LNCaP clone FGC (cell line): ENCODE measurements around the gene MAP3K9.

Experiments used
- DNase-seq: peaks from one replicate; pipeline ENCODE4 v3.0.0-alpha.2; 2011; ENCODE audit warnings: low read depth
- H3K4me3 ChIP-seq: 2 replicates; pipeline ENCODE4 v1.5.1; 2011; ENCODE audit warnings: mild to moderate bottlenecking, low read depth, low read length, control low read depth
- TF ChIP-seq, protein P1 (sequence below): IDR thresholded peaks from 2 replicates; pipeline ENCODE4 v1.5.1; 2012; ENCODE audit warnings: mild to moderate bottlenecking; ENCODE audit not compliant: control insufficient read depth, insufficient read depth; ENCODE audit errors: extremely low read depth

MAP3K9 gene

GRCh38 chr14:70830998-70831781 is 21.9 kb upstream of the MAP3K9 start:
- no peak for DNase-seq
- H3K4me3 ChIP-seq: no peak overlapping the region
- TF ChIP-seq, protein P1, sequence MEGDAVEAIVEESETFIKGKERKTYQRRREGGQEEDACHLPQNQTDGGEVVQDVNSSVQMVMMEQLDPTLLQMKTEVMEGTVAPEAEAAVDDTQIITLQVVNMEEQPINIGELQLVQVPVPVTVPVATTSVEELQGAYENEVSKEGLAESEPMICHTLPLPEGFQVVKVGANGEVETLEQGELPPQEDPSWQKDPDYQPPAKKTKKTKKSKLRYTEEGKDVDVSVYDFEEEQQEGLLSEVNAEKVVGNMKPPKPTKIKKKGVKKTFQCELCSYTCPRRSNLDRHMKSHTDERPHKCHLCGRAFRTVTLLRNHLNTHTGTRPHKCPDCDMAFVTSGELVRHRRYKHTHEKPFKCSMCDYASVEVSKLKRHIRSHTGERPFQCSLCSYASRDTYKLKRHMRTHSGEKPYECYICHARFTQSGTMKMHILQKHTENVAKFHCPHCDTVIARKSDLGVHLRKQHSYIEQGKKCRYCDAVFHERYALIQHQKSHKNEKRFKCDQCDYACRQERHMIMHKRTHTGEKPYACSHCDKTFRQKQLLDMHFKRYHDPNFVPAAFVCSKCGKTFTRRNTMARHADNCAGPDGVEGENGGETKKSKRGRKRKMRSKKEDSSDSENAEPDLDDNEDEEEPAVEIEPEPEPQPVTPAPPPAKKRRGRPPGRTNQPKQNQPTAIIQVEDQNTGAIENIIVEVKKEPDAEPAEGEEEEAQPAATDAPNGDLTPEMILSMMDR: no peak

GRCh38 chr14:70828188-70828587 is 18.9 kb upstream of the MAP3K9 start:
- H3K4me3 ChIP-seq: no peak overlapping the region
- no peak for DNase-seq
- TF ChIP-seq, protein P1: no peak

DNA sequence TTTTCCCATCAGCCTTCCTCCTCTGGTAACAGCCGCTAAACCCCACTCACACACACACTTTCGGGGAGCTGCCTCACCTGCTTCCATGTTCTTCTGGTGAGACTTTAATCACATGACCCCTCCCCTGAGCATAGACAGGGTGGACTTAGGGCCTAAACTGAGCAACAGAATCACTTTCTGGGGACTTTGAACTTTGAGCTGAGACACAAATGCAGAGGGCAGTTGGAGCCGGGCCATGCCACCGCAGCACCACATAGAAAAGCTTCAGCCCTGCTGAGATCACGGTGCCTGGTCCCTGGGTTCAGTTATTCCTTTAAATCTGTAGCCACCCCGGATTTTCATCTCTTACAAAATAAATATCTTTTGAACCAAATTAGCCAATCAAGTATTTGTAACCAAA is 18.4 kb upstream of the MAP3K9 start:
- no peak for DNase-seq
- TF ChIP-seq, protein P1: no peak
- no peak overlapping the region for H3K4me3 ChIP-seq

- TF ChIP-seq, protein P1: peak; percentile 29; the same call in 1 of the 2 replicates
- H3K4me3 ChIP-seq: no peak overlapping the region
- DNase-seq: no peak
Measured at GRCh38 chr14:70827347-70827746, 18.0 kb upstream of the MAP3K9 start.

DNA sequence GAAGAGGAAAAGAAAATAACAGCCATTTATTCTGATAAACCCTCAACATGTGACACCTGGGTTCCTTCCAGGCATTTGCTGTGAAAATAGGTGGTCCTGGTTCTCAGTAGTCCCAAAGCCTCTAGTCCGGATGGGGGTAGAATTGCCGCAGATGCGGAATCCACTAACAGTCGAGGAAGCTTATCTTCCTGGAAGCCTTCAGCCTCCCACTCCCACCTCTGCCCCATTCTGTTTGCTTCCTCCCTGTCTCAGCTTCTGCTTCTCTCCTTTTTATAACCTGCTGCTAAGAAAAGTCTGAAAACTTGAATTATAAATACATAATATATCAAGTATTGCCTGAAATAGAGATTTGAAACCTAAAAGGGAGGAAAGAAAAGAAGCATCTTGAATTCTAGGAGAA is 14.0 kb upstream of the MAP3K9 start:
- DNase-seq: no peak
- H3K4me3 ChIP-seq: no peak overlapping the region
- TF ChIP-seq, protein P1: no peak

GRCh38 chr14:70822530-70823185 is 13.3 kb upstream of the MAP3K9 start:
- peak overlapping the region; percentile 55 for H3K4me3 ChIP-seq
- DNase-seq: no peak
- TF ChIP-seq, protein P1: no peak
